Measurements from ENCODE around the gene RPP25.

GRCh38 chr15:74976159-74976558, 19.6 kb upstream of the RPP25 start:
- TF ChIP-seq CTCF (IDR thresholded peaks at IDR 0.05): no peak
- no peak for TF ChIP-seq POLR2A (IDR thresholded peaks at IDR 0.05)

All from heart left ventricle (tissue), 13 donors.